Cardiac muscle cell (in vitro differentiated cells and primary cell): Measurements from ENCODE around the gene BTNL2. TPM values are rescaled to one million over a fixed set of nuclear protein-coding genes. Genes with fewer than 3 reads are reported as not detected.
A peak's percentile ranks its signal among the peaks of the same experiment; 100 is the strongest.

Experiments used
- DNase-seq, 2 donors: peaks; one replicate each; pipeline versions ENCODE4 v3.0.0 to v3.0.0-alpha.2; 2010 to 2017; ENCODE audit warnings: low read depth in 1 of 2, low spot score in 1 of 2
- H3K27ac ChIP-seq: fragments of 200-600 bp; sonication (generic); 2 replicates; pipeline ENCODE4 v1.5.1; 2016
- H3K27me3 ChIP-seq: fragments of 200-600 bp; sonication (generic); 2 replicates; pipeline ENCODE4 v1.6.0; 2016; ENCODE audit warnings: control low read depth
- H3K36me3 ChIP-seq: fragments of 200-600 bp; sonication (generic); 2 replicates; pipeline ENCODE4 v1.5.1; 2016; ENCODE audit warnings: control low read depth
- H3K4me1 ChIP-seq: fragments of 200-600 bp; sonication (generic); 2 replicates; pipeline ENCODE4 v1.8.1; 2017; ENCODE audit warnings: low read depth, mild to moderate bottlenecking, mixed run types
- H3K4me3 ChIP-seq: fragments of 200-600 bp; sonication (generic); 2 replicates; pipeline ENCODE4 v1.5.1; 2016; ENCODE audit warnings: mild to moderate bottlenecking
- H3K9me3 ChIP-seq: fragments of 200-600 bp; sonication (generic); 2 replicates; pipeline ENCODE4 v1.5.1; 2017; ENCODE audit warnings: low read depth, mild to moderate bottlenecking, control low read depth
- polyA plus RNA-seq: library from polyadenylated mRNA; unstranded; fragments of >200 nt; fragmentation: Nextera tagmentation; extraction: Ambion mirVana; gene quantifications from 2 replicates; pipeline ENCODE4 v1.2.1, GENCODE V29; 2016
- total RNA-seq: library from RNA; depleted of rRNA; stranded (reverse); fragments of >200 nt; gene quantifications from 2 replicates; pipeline ENCODE4 v1.2.3, GENCODE V29; 2016
- TF ChIP-seq, protein P1 (sequence below): IDR thresholded peaks from 2 replicates; pipeline ENCODE4 v1.5.1; 2012; ENCODE audit warnings: low read depth, mild to moderate bottlenecking, low read length

BTNL2 gene
- total and polyA plus RNA-seq, 2 experiments from 2014 or later: not detected

DNA sequence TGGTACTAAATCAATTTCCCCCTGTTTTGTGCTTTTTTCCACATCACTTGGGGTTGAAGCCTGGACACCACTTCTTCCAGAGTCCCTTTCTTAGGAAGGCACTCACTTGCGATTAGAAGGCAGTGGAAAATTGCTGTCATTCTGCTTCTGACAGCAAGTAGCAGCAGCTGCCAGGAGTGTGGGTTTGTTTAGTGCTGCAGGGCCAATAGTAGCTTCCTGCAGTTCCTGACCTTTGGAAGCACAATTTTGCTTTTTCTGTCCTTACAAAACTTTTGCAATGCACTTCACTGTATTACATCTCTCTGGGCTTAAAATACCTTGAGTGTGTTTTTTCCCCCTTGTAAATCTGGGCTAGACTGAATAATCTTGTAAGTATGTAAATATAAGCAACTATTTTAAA lies 20.2 kb upstream of the BTNL2 start:
- DNase-seq: peak in 1 of 2 donors; percentile 10

DNA sequence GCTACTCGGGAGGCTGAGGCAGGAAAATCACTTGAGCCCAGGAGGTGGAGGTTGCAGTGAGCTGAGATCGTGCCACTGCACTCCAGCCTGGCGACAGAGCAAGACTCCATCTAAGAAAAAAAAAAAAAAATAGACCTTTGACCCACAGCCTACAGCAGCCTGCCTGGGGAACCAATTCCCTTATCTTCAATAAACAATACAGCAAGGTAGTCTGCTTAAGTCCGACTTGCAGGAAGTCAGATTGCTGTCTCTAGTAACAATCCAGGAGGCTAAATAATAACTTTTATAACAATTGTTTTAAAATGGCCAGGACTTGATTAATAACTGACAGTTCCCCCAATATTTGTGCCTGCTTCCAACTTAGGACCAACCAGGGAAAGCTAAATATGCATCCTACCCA lies 19.4 kb upstream of the BTNL2 start:
- peaks cover 5% of the 10 kb centered on the region for H3K27me3 ChIP-seq
- no peak overlapping the region for H3K4me3 ChIP-seq
- DNase-seq: no peak
- TF ChIP-seq, protein P1, sequence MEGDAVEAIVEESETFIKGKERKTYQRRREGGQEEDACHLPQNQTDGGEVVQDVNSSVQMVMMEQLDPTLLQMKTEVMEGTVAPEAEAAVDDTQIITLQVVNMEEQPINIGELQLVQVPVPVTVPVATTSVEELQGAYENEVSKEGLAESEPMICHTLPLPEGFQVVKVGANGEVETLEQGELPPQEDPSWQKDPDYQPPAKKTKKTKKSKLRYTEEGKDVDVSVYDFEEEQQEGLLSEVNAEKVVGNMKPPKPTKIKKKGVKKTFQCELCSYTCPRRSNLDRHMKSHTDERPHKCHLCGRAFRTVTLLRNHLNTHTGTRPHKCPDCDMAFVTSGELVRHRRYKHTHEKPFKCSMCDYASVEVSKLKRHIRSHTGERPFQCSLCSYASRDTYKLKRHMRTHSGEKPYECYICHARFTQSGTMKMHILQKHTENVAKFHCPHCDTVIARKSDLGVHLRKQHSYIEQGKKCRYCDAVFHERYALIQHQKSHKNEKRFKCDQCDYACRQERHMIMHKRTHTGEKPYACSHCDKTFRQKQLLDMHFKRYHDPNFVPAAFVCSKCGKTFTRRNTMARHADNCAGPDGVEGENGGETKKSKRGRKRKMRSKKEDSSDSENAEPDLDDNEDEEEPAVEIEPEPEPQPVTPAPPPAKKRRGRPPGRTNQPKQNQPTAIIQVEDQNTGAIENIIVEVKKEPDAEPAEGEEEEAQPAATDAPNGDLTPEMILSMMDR: no peak
- no peaks in the 10 kb centered on the region for H3K4me1 ChIP-seq
- no peaks in the 10 kb centered on the region for H3K9me3 ChIP-seq
- H3K36me3 ChIP-seq: no peaks in the 10 kb centered on the region
- no peak overlapping the region for H3K27ac ChIP-seq

More for the DNA sequence above, 20.2 kb upstream of the BTNL2 start:
- H3K27ac ChIP-seq: no peak overlapping the region
- no peak overlapping the region for H3K4me3 ChIP-seq
- no peaks in the 10 kb centered on the region for H3K9me3 ChIP-seq
- TF ChIP-seq, protein P1: no peak
- H3K36me3 ChIP-seq: no peaks in the 10 kb centered on the region
- no peaks in the 10 kb centered on the region for H3K4me1 ChIP-seq
- no peaks in the 10 kb centered on the region for H3K27me3 ChIP-seq

DNA sequence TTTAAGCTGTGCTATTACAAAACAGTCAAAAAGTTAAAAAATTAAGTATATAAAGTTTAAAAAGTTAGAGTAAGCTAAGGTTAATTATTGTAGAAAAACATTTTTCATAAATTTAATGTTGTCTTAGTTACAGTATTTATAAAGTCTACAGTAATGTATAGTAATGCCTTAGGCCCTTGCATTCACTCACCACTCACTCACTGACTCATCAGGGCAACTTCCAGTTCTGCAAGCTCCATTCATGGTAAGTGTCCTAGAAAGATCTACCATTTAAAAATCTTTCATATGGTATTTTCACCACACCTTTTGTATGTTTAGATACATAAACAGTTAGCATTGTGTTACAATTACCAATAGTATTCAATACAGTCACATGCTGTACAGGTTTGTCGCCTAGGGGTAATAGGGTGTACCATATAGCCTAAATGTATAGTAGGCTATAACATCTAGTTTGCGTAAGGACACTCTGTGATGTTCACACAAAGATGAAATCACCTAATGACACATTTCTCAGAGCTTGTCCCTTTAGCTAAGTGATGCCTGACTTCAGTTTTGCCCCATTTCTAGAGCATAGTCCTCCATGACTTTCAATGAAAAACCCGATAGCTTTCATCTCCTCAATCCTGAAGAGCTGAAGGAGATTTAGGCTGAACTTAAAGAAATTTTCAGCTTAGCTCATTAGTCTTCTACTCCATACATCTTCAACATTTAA lies 17.8 kb upstream of the BTNL2 start:
- no peak for DNase-seq
- TF ChIP-seq, protein P1: no peak
- H3K4me1 ChIP-seq: no peaks in the 10 kb centered on the region
- H3K9me3 ChIP-seq: no peaks in the 10 kb centered on the region
- no peak overlapping the region for H3K27ac ChIP-seq
- no peaks in the 10 kb centered on the region for H3K36me3 ChIP-seq
- peaks cover 15% of the 10 kb centered on the region for H3K27me3 ChIP-seq
- H3K4me3 ChIP-seq: no peak overlapping the region

DNA sequence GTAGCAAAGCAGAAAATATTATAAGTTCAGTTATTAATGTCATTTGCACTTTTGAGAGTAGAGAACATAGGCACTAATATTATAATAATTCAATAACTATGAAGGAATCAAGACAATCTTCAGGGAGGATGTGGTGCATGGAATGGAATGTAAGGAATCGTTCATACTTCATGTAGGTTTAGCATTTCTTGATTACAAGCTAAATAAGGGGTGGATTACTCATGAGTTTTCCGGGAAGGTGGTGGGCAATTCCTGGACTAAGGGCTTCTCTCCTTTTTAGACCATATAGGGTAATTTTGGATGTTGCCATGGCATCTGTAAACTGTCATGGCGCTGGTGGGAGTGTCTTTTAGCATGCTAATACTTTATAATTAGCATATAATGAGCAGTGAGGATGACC lies 9.1 kb upstream of the BTNL2 start:
- TF ChIP-seq, protein P1: no peak
- no peaks in the 10 kb centered on the region for H3K9me3 ChIP-seq
- H3K36me3 ChIP-seq: no peaks in the 10 kb centered on the region
- peak in 1 of 2 donors; percentile 58 for DNase-seq
- H3K27me3 ChIP-seq: peaks cover 52% of the 10 kb centered on the region
- no peaks in the 10 kb centered on the region for H3K4me1 ChIP-seq
- H3K27ac ChIP-seq: no peak overlapping the region
- H3K4me3 ChIP-seq: no peak overlapping the region

DNA sequence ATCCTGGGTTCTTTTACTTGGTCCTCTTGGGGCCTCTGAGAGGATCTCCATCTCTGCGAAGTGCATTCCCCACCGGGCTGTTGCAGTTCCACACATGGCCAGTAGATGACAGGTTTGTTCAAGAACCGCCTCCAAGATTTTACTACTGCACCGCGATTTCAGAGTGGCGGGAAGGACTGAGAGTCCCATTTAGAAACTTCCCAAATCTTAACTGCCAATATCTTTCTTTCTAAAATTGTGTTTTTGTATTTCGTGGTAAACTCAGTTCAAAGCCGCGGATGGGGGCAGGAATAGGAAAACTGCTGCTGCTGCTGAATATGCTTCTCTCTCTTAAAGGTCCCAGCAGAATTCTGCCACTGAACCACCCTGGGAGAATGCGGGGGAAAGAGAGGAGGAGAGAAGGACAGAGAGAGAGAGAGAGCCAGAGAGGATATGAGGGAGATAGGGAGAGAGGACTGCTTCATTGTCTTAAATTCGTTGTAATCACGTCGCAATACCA lies 8.6 kb upstream of the BTNL2 start:
- Histone ChIP-seq H3K36me3 (no peaks in the 10 kb centered on the region), H3K4me1 (no peaks in the 10 kb centered on the region), H3K9me3 (no peaks in the 10 kb centered on the region), H3K4me3 (no peak overlapping the region), H3K27me3 (peaks cover 52% of the 10 kb centered on the region), H3K27ac (no peak overlapping the region)
- TF ChIP-seq, protein P1: peak; percentile 99
- DNase-seq: peak; percentile 83 to 84
